Measurements from ENCODE around the gene YAE1. TPM values are rescaled to one million over a fixed set of nuclear protein-coding genes. Genes with fewer than 3 reads are reported as not detected.

Gene YAE1
- total and polyA plus RNA-seq, 2 of the 8 experiments (the other 6 are each of a cell fraction or from before 2014, with no cell fraction given), result 24.1 to 38.0 TPM

DNA sequence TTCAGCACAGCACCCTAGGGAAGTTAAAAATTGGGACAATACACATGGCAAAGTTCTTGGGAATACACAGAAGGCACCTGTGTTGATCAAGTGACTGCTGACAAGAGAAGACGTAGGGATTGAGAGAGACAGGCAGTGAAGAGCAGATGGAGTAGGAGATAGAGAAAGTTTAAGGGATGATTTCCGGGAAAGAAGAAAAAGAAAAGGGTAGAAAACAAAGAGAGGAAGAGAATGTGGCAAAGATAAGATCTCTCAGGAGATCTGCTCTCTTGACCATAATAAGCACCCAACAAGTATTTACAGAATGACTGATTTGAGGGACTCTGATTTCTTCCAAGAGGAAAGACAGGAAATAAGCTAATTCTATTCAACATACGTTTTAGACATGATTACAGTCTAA, 42.1 kb downstream of the YAE1 start:
- no peaks in the 10 kb centered on the region for H3K9me3 ChIP-seq (ENCODE audit: insufficient read depth in 2 of 2, low read depth in 1 of 2, low read length in 1 of 2)
- H3K4me2 ChIP-seq (ENCODE audit: insufficient read depth in 1 of 2, low read depth in 2 of 2, low read length in 2 of 2), result no peak overlapping the region
- no peak overlapping the region for H3K56ac ChIP-seq (replicated peaks; ENCODE audit: insufficient read length, low read depth, low read length)
- DNase-seq (ENCODE audit: low read depth in 1 of 2, low spot score in 2 of 2) (no peak), FAIRE-seq (no peak)
- CTCF ChIA-PET (ENCODE audit: partially characterized antibody), result interaction anchor here (1.7 to 2.2 kb wide), 2 partner anchors 13 to 125 kb away, joined by 6 to 11 read pairs; no protein-coding TSS in a partner anchor
- no peak overlapping the region for H4K8ac ChIP-seq (ENCODE audit: extremely low read depth, insufficient read depth, low read length)
- H3K23ac ChIP-seq (ENCODE audit: insufficient read length), result no peak overlapping the region
- H3K27ac ChIP-seq (ENCODE audit: low read depth, low read length), result no peak overlapping the region
- no peak overlapping the region for H3K4me3 ChIP-seq (ENCODE audit: extremely low read depth in 1 of 4, insufficient read depth in 2 of 4, low read depth in 3 of 4, low read length in 4 of 4)
- peaks cover 0 to 10% (median 6%) of the 10 kb centered on the region in 4 experiments; a peak in 4 of 7 replicates for H3K27me3 ChIP-seq (replicated peaks in 1 of 4; ENCODE audit: control insufficient read depth in 3 of 4, extremely low read depth in 1 of 4, insufficient read depth in 3 of 4, low read length in 3 of 4)
- no peak overlapping the region for H2BK120ac ChIP-seq (replicated peaks; ENCODE audit: low read depth, low read length)
- H2AFZ ChIP-seq (ENCODE audit: low read length), result no peak overlapping the region
- no peak overlapping the region for H4K5ac ChIP-seq (ENCODE audit: insufficient read length, low read depth, low read length)
- no peaks in the 10 kb centered on the region for H3K79me1 ChIP-seq (ENCODE audit: low read depth, low read length)
- H2BK15ac ChIP-seq (ENCODE audit: low read length), result no peak overlapping the region
- H3K9ac ChIP-seq (replicated peaks in 1 of 4; ENCODE audit: extremely low read depth in 1 of 4, low read depth in 3 of 4, low read length in 3 of 4), result no peak overlapping the region
- no peak overlapping the region for H3K14ac ChIP-seq (ENCODE audit: insufficient read length)
- H3K79me2 ChIP-seq (ENCODE audit: control insufficient read depth in 1 of 2, insufficient read depth in 2 of 2, low read length in 2 of 2), result no peaks in the 10 kb centered on the region
- H2BK5ac ChIP-seq (ENCODE audit: low read depth, low read length), result no peak overlapping the region
- WGBS, 2 experiments (ENCODE audit: extremely low coverage in 1 of 2, insufficient coverage in 1 of 2, insufficient read length in 1 of 2, insufficient replicate concordance in 2 of 2, low coverage in 1 of 2, low lambda C conversion rate in 2 of 2, missing lambda C conversion rate in 1 of 2), result 78 to 100% methylated on average over 1 to 3 of the region's 3 CpGs
- H3K18ac ChIP-seq (ENCODE audit: extremely low read depth, low read length), result no peak overlapping the region
- no peak overlapping the region for H2BK20ac ChIP-seq (ENCODE audit: low read length)
- no peak overlapping the region for H4K91ac ChIP-seq (replicated peaks; ENCODE audit: insufficient read length, low read length)
- no peaks in the 10 kb centered on the region for H4K20me1 ChIP-seq (replicated peaks in 1 of 2; ENCODE audit: control insufficient read depth in 1 of 2, insufficient read depth in 2 of 2, low read length in 2 of 2)
- POLR2A ChIA-PET (ENCODE audit: partially characterized antibody), result interaction anchor here (1.2 to 6.6 kb wide), 2 partner anchors 15 kb away, joined by 3 to 47 read pairs; partner anchors contain the start of gene RALA
- no peak overlapping the region for H2BK12ac ChIP-seq (ENCODE audit: low read depth, low read length)
- peaks cover 0 to 4% (median 2%) of the 10 kb centered on the region in 4 experiments; a peak in 4 of 7 replicates for H3K4me1 ChIP-seq (replicated peaks in 1 of 4; ENCODE audit: control insufficient read depth in 3 of 4, insufficient read depth in 4 of 4, low read length in 3 of 4)
- no peak overlapping the region for H2AK5ac ChIP-seq (ENCODE audit: low read depth, low read length)
- no peak overlapping the region for H3K4ac ChIP-seq (replicated peaks; ENCODE audit: insufficient read length, low read depth, low read length)
- H3K23me2 ChIP-seq (ENCODE audit: low read depth, low read length), result no peaks in the 10 kb centered on the region
- no peaks in the 10 kb centered on the region for H3K36me3 ChIP-seq (ENCODE audit: control insufficient read depth in 2 of 4, insufficient read depth in 4 of 4, low read length in 3 of 4)
- TF ChIP-seq CEBPB (IDR thresholded peaks at IDR 0.05; ENCODE audit: low read depth, low read length) (no peak), SRF (IDR thresholded peaks at IDR 0.05; ENCODE audit: low read depth, low read length) (no peak), CBX8 (IDR thresholded peaks at IDR 0.05; ENCODE audit: borderline replicate concordance, low read depth, low read length) (no peak), SP4 (IDR thresholded peaks at IDR 0.05; ENCODE audit: low read length) (no peak), CBX5 (IDR thresholded peaks at IDR 0.05; ENCODE audit: low read depth, low read length) (no peak), EZH2 (IDR thresholded peaks at IDR 0.05; ENCODE audit: low read depth, low read length, severe bottlenecking) (no peak), RAD21 (IDR thresholded peaks at IDR 0.05 in 1 of 2, conservative IDR thresholded peaks at IDR 0.05 in 1 of 2; ENCODE audit: low read depth in 2 of 2, low read length in 2 of 2) (no peak), FOSL1 (IDR thresholded peaks at IDR 0.05; ENCODE audit: insufficient read depth, low read depth, low read length) (no peak), CREB1 (IDR thresholded peaks at IDR 0.05) (no peak), SIN3A (conservative IDR thresholded peaks at IDR 0.05 in 1 of 2, IDR thresholded peaks at IDR 0.05 in 1 of 2; ENCODE audit: low read depth in 1 of 2, low read length in 2 of 2) (no peak), POLR2A (IDR thresholded peaks at IDR 0.05; ENCODE audit: control extremely low read depth in 1 of 2, low read depth in 2 of 2, low read length in 2 of 2) (no peak), JUND (IDR thresholded peaks at IDR 0.05; ENCODE audit: low read length) (no peak)
- TF ChIP-seq, protein P1, sequence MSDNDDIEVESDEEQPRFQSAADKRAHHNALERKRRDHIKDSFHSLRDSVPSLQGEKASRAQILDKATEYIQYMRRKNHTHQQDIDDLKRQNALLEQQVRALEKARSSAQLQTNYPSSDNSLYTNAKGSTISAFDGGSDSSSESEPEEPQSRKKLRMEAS (IDR thresholded peaks at IDR 0.05), result no peak
- TF ChIP-seq, protein P2, sequence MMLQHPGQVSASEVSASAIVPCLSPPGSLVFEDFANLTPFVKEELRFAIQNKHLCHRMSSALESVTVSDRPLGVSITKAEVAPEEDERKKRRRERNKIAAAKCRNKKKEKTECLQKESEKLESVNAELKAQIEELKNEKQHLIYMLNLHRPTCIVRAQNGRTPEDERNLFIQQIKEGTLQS (IDR thresholded peaks at IDR 0.05; ENCODE audit: insufficient read depth, low read depth, low read length), result no peak
